Large intestine (tissue), 3 donors: ENCODE results near the gene AQP5. TPM values are rescaled to one million over a fixed set of nuclear protein-coding genes. Genes with fewer than 3 reads are reported as not detected.

ENCODE experiments used
- DNase-seq, 2 donors: peaks; one replicate each; pipeline versions ENCODE4 v3.0.0 to v3.0.0-alpha.2; 2013
- H3K27ac ChIP-seq: one replicate; pipeline ENCODE4 v1.5.1; 2013; ENCODE audit warnings: low read length
- H3K27me3 ChIP-seq: 2 replicates; pipeline ENCODE4 v1.6.1; 2013; ENCODE audit warnings: low read length; ENCODE audit not compliant: control insufficient read depth, insufficient read depth
- H3K36me3 ChIP-seq: 2 replicates; pipeline ENCODE4 v1.6.1; 2013; ENCODE audit warnings: low read length; ENCODE audit not compliant: control insufficient read depth, insufficient read depth
- H3K4me1 ChIP-seq: one replicate; pipeline ENCODE4 v1.6.1; 2013; ENCODE audit warnings: low read length; ENCODE audit not compliant: control insufficient read depth, insufficient read depth
- H3K4me3 ChIP-seq: one replicate; pipeline ENCODE4 v1.5.1; 2013; ENCODE audit warnings: low read length
- H3K9me3 ChIP-seq: one replicate; pipeline ENCODE4 v1.6.1; 2013; ENCODE audit warnings: mild to moderate bottlenecking, low read depth, low read length, moderate library complexity; ENCODE audit not compliant: control insufficient read depth
- WGBS: methylation state at CpG from one replicate; pipeline ENCODE4 v1.1.5; 2013; ENCODE audit warnings: low lambda C conversion rate; ENCODE audit not compliant: insufficient coverage; 5-methylcytosine and 5-hydroxymethylcytosine counted together
- polyA plus RNA-seq: library from polyadenylated mRNA; unstranded; fragments of 120-200 nt; gene quantifications from one replicate; pipeline ENCODE4 v1.2.1, GENCODE V29; 2013

Gene AQP5
- polyA plus RNA-seq, 1 donor, result 0.64 TPM

DNA sequence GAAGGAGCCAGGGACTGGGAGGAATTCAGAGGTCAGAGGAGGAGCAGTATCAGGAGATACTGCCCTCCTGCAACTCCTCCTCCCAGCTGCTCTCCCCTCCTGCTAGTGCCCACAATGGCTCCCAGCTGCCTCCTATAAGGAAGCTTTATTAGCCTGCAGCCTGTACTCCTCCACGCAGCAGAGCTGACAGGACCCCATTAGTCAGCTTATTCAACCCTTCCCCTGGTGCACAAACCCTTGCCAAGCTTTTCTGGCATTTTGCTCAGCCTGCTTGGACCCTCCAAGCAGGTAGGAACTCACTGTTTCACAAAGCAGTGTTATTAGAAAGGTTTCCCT lies 18.1 kb upstream of the AQP5 start:
- Histone ChIP-seq H3K9me3 (no peaks in the 10 kb centered on the region), H3K36me3 (no peaks in the 10 kb centered on the region), H3K4me3 (no peak overlapping the region), H3K27ac (no peak overlapping the region), H3K4me1 (peaks cover 19% of the 10 kb centered on the region), H3K27me3 (peaks cover 2% of the 10 kb centered on the region)
- WGBS, result no CpG with 5 or more reads among the region's 1 CpG
- DNase-seq, result no peak

DNA sequence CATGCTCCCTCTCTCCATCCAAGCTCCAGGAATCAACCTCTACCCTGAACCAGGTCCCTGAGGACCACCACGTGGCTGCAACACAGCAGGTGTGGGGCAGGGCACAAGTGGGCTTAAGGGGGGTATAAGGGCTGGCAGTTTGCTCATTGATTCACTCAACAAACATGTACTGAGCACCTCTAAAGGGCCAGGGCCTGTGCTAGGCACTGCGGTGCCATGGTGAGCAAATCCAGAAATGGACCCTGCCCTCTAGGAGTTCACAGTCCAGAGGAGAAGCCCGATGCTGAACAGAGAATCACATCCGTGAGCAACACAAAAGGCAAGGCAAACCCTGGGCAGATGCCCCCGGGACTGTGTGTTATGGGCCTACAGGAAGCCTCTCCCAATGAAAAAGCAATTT lies 17.6 kb upstream of the AQP5 start:
- Histone ChIP-seq H3K4me1 (peaks cover 19% of the 10 kb centered on the region), H3K36me3 (no peaks in the 10 kb centered on the region), H3K4me3 (no peak overlapping the region), H3K27ac (no peak overlapping the region), H3K27me3 (peaks cover 2% of the 10 kb centered on the region), H3K9me3 (no peaks in the 10 kb centered on the region)
- no CpG with 5 or more reads among the region's 5 CpGs for WGBS
- DNase-seq, result no peak

DNA sequence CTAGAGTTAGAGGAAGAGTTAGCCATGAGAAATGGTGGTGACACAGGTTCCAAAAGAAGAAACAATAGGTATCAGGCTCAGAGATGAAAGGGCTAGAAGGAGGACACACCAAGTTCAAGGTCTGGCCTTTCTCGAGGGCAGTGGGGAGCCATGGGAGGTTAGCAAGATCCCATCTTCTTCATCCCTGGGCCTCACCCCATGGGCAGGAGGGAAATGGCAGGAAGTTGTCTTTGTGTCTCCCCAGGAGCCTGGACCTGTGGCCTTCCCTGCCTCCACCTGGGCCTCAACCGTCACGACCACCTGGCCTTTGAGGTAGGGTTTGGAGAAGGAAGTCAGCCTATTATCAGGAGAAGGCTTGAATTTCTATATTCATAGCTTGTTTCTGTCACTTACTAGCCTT lies 17.0 kb upstream of the AQP5 start:
- DNase-seq, result no peak
- Histone ChIP-seq H3K27ac (no peak overlapping the region), H3K9me3 (no peaks in the 10 kb centered on the region), H3K27me3 (peaks cover 4% of the 10 kb centered on the region), H3K4me1 (peaks cover 19% of the 10 kb centered on the region), H3K36me3 (no peaks in the 10 kb centered on the region), H3K4me3 (no peak overlapping the region)
- WGBS, result no CpG with 5 or more reads among the region's 3 CpGs

DNA sequence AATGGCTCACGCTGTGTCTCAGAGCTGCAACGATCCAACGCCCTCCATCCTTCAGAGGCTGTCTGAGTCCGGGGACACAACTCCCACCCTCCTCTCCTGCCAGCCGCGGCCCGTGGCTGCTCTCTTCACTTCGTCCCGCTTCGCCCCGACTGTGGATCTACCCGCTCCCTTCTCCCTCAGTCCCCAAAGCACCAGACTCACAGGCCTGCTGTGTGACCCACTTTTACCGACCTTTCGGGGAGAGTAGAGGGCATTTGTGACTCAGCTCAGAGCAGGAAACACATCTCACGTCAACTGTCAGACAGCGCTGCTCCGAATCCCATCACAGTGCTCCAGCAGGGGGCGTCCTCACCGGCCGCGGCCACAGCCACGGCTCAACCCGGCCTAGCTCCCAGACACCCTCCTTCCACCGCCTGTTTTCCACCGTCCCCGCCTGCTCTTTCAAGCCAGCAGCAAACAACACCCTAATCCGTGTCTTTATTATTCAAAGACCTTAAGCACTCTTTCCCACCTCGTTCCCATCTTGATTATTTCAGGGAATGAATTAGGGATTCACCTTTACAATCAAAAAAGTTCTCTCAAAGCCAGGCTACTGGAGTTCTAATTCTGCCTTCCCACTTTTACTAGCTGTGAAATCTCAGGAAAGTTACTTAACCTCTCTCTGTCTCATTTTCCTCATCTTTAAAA lies 16.1 kb upstream of the AQP5 start:
- Histone ChIP-seq H3K4me3 (peak overlapping the region; percentile 21), H3K27me3 (peaks cover 4% of the 10 kb centered on the region), H3K36me3 (no peaks in the 10 kb centered on the region), H3K27ac (no peak overlapping the region), H3K4me1 (peaks cover 19% of the 10 kb centered on the region), H3K9me3 (no peaks in the 10 kb centered on the region)
- WGBS, result 4% methylated on average over 4 of the region's 28 CpGs
- peak; percentile 70 to 82 for DNase-seq

DNA sequence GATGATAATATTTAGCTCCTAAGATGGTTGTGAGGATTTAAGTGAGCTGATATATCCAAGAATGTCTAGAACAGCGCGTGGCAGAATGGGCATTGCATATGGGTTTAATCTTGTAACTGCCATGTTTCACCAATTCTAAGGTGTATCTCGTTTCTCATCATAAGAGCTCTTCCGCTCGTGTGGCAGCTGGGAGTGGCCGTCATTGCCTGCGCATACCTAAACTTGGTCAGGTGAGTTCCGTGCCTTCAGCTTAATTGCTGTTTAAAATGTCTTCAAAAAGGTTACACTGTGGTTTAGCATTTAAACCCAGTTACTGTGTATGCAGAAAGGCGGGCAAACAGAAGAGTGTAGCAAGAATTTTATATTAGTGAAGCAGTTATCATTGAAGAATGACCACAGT lies 15.6 kb upstream of the AQP5 start:
- peaks cover 4% of the 10 kb centered on the region for H3K27me3 ChIP-seq
- no peaks in the 10 kb centered on the region for H3K36me3 ChIP-seq
- DNase-seq, result no peak
- 80% methylated on average over 1 of the region's 9 CpGs for WGBS
- no peak overlapping the region for H3K4me3 ChIP-seq
- no peaks in the 10 kb centered on the region for H3K9me3 ChIP-seq
- peaks cover 19% of the 10 kb centered on the region for H3K4me1 ChIP-seq
- H3K27ac ChIP-seq, result no peak overlapping the region

- Histone ChIP-seq H3K27me3 (peaks cover 4% of the 10 kb centered on the region), H3K4me3 (no peak overlapping the region), H3K9me3 (no peaks in the 10 kb centered on the region), H3K27ac (no peak overlapping the region), H3K36me3 (no peaks in the 10 kb centered on the region), H3K4me1 (peaks cover 19% of the 10 kb centered on the region)
- 20% methylated on average over 1 of the region's 3 CpGs for WGBS
- DNase-seq, result no peak
Observed at GRCh38 chr12:49946497-49946896, 15.2 kb upstream of the AQP5 start.

DNA sequence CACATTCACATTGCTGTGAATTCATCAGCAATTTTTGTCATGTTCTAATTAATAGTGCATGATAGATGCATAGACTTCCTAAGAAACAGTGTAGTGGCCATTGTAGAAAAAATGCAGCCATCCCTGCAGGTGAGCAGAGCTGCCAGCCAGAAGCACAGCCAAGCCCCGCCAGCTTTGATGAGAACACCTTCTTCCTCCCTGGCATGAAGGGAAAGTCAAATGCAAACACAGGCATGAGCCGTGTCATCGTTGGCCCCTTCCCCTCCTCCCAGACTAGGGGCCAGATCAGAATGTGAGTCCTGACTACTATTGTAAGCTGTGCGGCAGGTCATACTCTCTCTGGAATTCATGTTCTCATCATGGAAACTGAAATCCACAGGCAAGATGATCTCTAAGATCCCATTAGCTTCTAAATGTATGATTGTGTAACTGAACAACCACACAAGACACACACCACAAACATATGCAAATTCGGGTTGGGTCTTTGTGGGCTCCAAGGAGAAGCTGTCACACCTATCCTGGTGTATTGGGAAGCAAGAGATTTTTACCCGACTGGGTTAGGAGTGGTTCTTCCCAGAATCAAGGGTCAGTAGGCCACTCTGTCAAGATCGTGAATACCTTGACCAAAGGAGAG lies 14.0 kb upstream of the AQP5 start:
- Histone ChIP-seq H3K4me3 (no peak overlapping the region), H3K9me3 (no peaks in the 10 kb centered on the region), H3K36me3 (no peaks in the 10 kb centered on the region), H3K4me1 (peaks cover 19% of the 10 kb centered on the region), H3K27ac (no peak overlapping the region), H3K27me3 (peaks cover 4% of the 10 kb centered on the region)
- no CpG with 5 or more reads among the region's 7 CpGs for WGBS
- no peak for DNase-seq

DNA sequence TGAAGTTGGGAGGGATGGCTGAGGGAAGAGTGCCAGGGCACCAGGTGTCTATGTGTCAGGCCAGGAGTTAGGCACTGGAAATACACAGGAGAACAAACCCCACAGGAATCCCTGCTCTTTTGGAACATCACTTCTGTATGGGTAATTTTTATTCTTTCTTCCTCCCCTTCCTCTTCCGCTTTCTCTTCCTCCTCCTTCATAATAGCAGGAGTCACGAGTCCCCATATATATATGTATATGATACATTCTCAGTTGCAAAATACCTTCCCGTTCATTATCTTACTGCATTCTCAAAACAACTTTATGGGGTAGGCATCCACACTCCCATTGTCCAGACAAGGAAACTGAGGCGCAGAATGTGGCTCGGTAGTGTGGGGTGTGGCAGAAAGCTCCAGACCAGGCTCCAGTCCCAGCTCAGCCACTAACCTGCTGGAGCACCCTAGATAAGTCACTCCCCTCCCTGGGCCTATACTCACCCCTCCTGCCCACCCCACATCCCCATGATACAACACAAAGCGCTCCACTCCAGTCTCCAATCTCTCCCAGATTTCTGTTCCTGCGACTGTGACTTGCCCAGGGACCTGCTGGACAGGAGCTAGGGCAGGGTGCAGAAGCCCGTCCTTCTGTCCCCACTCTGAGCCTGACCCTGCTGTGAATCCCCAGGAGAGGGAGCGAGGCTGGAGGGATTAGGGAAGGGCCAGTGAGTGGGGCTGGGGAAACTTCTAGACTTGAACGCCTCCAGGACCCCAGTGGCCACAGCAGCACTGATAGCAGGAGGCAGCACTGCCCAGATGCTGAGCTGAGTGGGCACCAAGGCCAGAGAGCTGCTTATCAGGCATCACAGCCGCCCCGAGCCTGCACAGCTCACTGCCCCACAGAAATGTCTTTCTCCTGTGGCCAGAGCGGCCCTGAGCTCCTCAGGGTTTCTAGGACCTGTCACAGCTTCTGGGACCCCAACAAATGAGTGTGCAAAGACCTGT lies 12.5 kb upstream of the AQP5 start:
- no peak overlapping the region for H3K27ac ChIP-seq
- DNase-seq, result no peak
- WGBS, result 100% methylated on average over 1 of the region's 13 CpGs
- H3K4me3 ChIP-seq, result no peak overlapping the region
- H3K9me3 ChIP-seq, result no peaks in the 10 kb centered on the region
- H3K36me3 ChIP-seq, result no peaks in the 10 kb centered on the region
- H3K4me1 ChIP-seq, result peaks cover 16% of the 10 kb centered on the region
- peaks cover 9% of the 10 kb centered on the region for H3K27me3 ChIP-seq

DNA sequence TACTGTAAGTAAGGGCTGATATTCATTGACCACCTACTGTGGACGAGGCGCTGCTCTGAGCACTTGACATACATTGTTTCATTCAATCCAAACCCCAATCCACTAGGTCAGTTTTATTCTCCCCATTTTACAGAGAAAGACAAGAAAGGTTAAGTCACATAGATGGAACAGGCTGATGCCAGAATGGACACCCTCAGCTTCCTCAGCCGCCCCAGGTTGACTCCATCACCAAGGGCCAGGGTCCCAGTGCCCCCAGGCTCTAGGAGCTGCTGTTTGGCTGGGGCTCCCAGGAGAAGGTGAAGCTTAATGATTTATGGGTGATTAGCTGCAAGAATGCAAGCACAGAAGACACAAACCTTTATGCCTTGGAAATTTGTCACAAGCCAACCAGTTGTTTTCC lies 11.8 kb upstream of the AQP5 start:
- WGBS, result no CpG with 5 or more reads among the region's 3 CpGs
- no peak overlapping the region for H3K27ac ChIP-seq
- no peaks in the 10 kb centered on the region for H3K36me3 ChIP-seq
- no peak for DNase-seq
- H3K4me3 ChIP-seq, result no peak overlapping the region
- H3K9me3 ChIP-seq, result no peaks in the 10 kb centered on the region
- peaks cover 16% of the 10 kb centered on the region for H3K27me3 ChIP-seq
- H3K4me1 ChIP-seq, result peaks cover 14% of the 10 kb centered on the region
